HG03108 (cell line): ENCODE measurements around the gene AXL.
A peak's percentile ranks its signal among the peaks of the same experiment; 100 is the strongest.

Source experiments
- ATAC-seq: cut with Tn5 transposase; IDR thresholded peaks from one replicate; pipeline ENCODE4 v1.9.1; 2021; ENCODE audit warnings: moderate library complexity; ENCODE audit not compliant: unreplicated experiment

Gene AXL

DNA sequence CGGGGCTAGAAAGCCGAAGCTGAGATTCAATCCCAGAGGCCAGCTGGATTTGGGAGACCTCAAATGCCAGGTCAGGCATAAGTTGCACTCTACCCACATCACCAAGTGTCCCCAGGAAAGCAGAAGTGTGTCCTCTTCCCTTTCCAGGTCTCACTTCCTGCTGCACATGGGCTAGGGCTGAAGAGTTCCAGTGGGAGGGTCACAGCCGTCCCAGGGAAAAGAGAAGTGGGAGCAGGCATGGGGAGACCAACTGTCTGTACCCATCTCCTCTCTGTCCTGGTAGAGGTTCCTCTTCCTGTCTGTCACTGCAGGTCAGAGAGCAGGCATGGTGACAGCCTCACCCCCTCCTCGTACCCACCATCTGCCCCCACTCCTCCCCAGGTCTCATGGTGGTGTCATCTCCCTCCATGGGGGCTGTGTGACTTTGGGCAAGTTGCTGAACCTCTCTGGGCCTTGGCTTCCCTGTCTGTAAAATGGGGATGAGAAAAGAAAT is 14.8 kb downstream of the AXL start:
- no peak for ATAC-seq

DNA sequence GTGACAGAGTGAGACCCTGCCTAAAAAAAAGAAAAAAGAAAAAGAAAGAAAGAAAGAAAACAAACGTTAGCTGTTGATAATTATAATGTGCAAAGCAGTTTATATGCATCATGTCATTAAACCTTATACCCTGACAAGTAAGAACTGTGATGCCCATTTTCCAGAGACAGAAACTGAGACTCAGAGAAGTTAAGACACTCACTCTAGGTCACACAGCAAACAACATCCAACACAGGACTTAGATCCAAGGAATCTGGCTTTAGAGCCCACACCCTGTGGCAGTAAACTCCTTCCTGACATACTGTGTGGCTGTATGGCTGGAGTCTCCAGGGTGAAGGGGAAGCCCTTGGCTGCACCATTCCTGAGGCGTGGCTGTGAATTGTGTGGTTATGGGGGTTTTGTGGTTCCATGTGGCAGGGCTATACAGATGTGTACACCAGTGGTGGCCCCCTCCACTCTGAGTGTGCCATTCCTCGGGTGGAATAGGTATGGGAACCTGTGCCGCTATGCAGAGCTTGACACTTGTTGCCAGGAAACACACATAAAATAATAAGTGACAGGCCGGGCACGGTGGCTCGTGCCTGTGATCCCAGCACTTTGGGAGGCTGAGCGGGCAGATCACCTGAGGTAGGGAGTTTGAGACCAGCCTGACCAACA is 15.6 kb downstream of the AXL start:
- no peak for ATAC-seq

DNA sequence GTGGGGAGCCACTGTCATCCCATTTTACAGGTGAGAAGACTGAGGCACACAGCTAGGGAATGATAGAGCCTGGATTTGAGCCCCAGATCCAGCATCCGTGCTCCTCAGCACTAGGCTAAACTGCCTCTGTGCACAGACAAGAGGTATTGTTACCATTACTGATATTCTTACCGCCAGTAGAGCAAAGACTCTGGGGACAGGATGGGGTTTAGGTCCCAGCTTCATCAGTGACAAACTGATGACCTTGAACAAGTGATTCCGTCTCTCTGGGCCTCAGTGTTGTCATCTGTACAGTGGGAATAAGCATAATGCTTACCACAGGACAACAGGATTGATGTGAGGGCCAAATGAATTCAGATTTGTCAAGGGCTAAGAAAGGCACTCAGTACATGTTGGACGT is 16.5 kb downstream of the AXL start:
- no peak for ATAC-seq

DNA sequence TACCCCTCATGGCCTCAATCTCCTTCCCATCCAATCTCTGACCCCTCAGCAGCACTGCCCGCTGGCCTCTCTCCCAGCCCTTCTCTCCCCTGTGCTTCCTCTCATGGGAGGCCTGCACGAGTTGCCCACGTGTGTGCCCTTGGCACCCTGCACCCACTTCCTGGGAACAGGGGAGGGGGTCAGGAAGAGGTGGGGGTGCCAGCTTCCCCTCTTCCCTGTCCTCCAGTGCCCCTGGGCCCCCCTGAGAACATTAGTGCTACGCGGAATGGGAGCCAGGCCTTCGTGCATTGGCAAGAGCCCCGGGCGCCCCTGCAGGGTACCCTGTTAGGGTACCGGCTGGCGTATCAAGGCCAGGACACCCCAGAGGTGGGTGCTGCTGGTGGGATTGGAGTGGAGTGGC is 19.2 kb downstream of the AXL start:
- ATAC-seq = no peak

DNA sequence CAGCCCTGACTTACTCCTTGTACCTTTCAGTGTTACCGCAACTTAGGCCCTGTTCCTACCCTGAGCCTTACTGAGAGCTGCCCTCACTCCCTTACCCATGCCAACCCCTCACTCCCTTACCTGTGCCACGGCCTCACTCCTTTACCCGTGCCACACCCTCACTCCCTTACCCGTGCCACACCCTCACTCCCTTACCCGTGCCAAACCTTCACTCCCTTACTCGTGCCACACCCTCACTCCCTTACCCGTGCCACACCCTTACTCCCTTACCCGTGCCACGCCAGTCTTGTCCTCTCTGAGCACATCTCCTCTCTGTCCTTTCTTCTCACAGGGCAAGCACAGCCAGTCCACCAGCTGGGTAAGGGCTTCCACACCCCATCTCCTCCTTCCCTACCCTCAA is 20.3 kb downstream of the AXL start:
- ATAC-seq = no peak

DNA sequence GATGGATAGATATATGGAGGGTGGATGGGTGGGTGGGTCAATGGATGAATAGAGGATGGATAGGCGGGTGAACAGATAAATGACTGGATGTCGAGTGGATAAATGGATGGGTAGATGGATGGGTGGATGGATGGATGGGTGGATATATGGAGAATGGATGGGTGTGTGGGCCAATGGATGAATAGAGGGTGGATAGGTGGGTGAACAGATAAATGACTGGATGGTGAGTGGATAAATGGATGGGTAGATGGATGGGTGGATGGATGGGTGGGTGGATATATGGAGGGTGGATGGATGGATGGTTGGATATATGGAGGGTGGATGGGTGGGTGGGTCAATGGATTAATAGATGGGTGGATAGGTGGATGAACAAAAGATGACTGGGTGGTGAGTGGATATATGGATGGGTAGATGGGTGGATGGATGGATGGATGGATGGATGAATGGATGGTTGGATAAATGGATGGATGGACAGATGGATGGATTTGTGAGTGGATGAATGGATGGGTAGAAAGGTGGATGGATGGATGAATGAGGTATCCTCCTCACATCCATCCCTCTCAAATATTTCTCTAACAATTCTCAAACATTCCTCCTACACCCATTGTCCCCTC is 21.0 kb downstream of the AXL start:
- no peak for ATAC-seq

DNA sequence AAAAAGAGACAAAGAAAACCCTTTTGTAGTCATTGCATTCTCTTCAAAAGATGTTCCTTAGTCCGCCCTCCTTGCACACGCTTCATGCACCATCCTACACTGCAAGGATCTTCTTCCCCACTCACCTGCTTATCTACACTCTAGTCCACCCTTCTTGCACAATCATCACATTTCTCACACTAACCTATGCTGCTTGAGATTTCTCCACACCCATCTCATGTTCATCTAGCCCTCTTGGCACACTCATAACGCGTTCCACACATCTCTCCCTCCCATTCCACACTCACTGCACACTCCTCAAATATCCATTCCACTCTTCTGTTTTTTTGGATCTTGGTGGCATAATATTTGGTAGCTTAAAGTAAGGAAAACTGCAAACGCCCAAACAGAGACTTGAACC is 22.8 kb downstream of the AXL start:
- no peak for ATAC-seq

DNA sequence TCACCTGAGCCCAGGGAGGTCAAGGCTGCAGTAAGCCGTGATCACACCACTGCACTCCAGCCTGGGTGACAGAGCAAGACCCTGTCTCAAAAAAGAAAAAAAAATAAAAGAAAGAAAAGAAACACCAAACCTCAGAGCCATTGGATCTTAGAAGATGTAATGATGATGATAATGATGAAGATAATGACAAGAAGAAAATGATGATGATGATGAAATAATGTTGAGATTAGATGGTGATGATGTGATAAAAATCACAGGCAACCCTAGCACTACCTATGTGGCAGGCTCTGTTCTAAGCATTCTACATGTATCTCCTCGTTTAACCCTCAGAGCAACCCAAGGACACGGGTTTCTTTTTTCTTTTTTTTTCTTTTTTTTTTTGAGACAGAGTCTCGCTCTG is 25.1 kb downstream of the AXL start:
- ATAC-seq = no peak

DNA sequence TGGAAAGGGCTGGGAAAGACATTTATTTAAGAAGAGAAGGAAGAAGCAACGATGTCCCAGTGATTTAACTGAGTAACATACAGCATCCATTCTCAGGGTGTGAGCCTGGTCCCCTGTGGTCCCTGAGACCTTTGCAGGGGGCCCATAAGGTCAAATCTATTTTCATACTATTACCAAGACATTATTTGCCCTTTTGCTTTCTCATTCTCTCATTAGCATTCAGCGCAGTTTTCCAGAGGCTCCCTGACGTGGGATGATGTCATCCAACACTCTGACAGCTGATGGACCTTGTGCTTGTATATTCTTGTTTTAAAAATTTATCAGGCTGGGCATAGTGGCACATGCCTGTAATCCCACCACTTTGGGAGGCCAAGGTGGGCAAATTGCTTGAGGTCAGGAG is 26.8 kb downstream of the AXL start:
- ATAC-seq = no peak

DNA sequence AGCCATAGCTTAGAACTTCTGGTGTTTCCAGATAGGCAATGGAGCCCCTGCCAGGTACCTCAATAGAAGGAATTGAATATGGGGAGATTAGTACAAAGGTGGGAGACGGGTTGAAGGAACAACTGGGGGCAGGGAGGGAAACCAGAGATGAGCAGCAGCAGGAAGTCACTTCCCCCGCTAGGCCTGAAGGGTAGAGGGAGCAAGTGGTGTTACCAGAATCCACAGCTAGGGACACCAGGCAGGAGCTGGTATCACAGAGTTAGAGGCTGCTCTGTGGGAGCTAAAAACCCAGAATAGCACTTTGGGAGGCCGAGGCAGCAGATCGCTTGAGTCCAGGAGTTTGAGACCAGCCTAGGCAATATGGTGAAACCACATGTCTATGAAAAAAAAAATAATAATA is 29.9 kb downstream of the AXL start:
- no peak for ATAC-seq

DNA sequence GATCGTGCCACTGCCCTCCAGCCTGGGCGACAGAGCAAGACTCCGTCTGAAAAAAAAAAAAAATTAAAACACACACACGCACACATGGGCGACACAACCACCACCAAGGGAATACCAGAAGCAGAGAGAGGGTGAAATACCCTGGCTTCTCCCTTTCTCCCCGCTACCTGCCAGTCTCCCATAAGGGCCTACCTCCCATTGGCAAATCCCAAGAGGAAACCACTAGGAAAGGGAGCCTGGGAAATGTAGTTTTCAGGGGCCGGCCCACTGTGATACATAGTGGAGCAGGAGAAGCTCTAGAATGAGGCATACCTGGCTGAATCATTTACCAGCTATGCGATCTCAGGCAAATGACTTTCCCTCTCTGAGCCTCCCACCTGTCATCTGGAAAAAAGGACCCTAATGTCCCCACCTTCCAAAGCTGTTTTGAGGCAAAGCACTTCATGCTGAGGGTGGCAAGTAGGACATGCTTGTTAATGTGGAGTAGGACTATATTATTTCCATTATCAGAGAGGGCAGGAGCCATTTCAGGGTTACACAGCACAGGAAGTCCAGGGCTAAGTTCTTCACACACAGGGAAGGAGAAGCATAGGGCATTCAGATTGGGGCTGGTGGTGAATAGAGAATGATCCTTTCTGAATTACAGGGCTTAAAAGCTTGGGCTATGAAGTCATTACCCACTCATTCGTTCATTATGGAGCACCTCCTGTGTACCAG is 30.8 kb downstream of the AXL start:
- ATAC-seq = no peak

DNA sequence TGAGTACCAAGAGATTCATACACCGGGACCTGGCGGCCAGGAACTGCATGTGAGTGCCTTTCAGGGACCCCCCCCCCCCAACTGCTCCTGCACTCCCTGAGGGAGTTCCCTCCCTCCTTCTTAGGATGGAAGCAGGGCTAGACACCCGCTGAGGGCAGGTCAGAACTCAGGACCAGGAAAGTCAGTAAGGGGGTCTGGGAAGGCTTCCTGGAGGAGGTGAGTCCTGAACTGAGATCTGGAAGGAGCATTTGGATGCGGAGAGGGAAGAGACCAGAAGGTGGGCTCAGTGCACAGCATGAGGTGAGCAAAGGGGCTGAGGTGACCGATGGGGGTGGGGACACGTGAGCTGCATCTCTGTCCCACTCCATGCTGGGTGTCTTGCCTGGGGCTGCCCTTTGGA is 34.6 kb downstream of the AXL start:
- no peak for ATAC-seq

DNA sequence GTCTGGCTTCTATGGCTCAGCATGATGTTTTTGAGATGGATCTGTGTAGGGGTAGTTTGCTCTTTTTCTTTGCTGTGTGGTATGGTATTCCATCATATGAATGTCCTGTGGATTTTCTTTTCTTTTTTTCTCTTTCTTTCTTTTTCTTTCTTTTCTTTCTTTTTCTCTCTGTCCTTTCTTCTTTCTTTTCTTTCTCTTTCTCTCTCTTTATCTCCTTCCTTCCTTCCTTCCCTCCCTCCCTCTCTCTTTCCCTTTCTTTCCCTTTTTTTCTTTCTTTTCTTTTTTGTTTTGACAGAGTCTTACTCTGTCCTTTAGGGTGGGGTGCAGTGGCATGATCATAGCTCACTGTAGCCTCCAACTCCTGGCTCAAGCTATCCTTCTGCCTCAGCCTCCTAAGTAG is 36.1 kb downstream of the AXL start:
- no peak for ATAC-seq

DNA sequence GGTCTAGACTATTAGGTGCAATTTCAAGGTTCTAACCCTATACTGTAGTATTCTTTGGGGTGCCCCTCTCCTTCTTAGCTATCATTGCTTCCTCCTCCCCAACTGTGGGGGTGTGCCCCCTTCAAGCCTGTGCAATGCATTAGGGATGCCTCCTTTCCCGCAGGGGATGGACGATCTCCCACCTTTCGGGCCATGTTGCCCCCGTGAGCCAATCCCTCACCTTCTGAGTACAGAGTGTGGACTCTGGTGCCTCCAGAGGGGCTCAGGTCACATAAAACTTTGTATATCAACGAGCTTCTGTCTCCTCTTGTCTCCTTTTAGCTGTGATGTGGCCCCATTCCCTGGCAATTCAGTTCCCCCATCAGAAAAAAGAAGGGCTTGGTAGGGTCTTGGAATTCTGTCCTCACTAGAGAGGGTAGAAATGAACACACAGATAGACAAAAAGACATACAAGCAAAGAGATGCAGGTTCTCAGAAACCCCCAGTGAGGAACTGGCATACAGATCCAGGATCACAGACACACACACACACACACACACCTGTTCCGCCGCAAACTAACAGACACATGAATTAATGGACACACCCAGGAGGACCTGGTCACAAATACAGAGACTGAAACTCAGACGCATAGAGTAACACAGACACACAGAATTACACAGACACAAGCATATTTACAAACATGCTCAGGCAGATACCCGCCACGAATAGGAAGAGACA is 42.6 kb downstream of the AXL start:
- no peak for ATAC-seq

DNA sequence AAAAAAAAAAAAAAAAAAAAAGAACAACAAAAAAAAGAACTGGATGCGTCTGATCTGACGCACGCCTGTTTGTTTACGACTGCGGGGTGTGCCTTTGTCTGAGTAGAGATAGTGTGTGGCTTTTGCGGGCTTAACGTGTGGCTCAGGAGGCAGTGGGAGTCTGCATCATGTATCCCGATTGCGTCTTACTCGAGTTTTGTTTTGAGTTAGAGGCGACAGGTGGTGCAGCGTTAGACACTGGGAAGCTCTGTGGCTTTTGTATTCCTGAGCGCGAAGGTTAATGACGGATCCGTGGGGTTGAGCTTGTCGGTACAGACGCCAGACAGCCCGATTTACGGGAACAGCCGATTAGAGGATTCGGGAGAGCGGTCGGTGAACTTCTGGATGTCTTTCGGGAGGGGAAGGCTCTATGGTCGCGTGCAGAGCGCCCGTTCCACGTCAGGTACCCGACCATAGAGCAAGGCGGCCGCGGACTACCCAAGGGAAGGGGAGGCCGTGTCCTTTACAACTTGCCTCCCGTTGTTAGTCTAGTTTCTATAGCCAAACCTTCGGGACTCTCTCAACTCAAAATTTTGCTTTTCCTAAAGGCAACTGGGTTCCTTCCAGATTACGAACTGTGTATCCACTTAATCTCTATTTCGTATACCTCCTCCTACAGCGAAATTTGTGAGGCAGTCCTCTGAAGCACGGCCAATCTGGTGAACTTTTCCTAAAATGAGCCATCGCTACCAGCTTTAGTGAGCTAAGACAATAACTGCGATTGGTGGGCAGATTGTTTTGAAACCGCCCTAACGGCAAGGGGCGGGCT is 44.2 kb downstream of the AXL start:
- no peak for ATAC-seq

DNA sequence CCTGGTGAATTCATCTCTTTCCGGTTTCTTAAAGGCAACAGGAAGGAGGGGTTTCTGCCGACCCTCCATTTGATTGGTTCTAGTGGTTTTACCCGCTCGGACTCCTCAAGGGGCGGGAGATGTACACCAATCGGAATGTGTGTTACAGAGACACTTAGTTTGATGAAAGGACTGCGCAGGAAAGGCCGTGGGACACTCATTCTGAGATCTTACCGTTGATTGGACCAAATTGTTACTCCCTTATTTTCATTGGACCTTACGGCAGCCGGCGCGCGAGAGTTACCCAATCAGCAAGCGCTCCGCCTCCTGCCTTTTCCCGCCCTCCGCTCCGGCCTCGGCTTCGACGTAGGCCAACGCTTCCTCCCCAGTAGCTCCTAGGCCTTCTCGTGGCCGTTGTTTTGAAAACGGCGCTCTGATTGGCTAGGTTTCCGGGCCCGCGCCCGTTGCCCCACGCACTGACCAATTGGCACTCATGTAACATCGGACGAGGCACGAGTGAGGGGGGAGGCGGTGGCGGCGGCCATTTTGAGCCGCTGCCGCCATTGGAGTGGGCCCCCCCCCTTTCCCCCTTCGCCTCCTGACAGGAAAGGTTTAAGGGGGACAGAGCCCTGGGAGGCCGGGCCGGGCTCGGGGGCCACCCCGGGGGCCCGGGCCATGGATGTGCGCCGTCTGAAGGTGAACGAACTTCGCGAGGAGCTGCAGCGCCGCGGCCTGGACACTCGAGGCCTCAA is 45.0 kb downstream of the AXL start, which contains the start of gene HNRNPUL1:
TSS of gene HNRNPUL1 (plus strand) at position 523 of the 731 bp plus-strand sequence. CDS start at position 655, 132 bp downstream.
- peak; percentile 61 for ATAC-seq

DNA sequence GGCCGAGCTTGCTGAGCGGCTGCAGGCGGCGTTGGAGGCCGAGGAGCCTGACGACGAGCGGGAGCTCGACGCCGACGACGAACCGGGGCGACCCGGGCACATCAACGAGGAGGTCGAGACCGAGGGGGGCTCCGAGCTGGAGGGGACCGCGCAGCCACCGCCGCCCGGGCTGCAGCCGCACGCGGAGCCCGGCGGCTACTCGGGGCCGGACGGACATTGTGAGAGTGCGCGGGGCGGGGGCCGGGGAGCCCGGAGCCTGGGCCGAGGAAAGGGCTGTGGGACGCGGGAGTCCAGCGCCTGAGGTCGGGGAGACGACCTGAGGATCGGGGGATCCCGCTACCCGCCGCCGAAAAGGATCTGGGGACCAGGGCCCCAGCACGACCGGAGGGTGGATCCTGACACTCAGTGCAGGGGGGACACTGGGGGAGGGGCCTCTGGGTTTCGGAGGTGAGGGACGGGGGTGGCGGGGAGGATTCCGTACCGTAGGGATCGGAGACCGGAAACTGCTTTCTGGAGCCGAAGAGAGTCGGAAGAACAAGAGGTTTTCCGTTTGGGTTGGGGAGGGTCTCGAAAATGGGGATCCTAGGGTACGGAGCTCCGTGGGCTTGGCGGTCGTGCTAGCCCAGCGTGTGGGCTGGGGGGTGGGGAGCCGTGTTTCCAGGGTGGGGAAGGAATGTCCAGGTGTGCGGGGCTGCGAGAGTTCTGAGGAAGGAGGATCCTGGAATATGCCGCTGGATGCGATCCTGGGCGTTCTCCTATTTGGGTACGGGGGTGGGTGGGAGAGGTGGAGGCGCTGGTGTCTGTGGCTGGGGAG is 45.8 kb downstream of the AXL start:
- ATAC-seq = no peak

DNA sequence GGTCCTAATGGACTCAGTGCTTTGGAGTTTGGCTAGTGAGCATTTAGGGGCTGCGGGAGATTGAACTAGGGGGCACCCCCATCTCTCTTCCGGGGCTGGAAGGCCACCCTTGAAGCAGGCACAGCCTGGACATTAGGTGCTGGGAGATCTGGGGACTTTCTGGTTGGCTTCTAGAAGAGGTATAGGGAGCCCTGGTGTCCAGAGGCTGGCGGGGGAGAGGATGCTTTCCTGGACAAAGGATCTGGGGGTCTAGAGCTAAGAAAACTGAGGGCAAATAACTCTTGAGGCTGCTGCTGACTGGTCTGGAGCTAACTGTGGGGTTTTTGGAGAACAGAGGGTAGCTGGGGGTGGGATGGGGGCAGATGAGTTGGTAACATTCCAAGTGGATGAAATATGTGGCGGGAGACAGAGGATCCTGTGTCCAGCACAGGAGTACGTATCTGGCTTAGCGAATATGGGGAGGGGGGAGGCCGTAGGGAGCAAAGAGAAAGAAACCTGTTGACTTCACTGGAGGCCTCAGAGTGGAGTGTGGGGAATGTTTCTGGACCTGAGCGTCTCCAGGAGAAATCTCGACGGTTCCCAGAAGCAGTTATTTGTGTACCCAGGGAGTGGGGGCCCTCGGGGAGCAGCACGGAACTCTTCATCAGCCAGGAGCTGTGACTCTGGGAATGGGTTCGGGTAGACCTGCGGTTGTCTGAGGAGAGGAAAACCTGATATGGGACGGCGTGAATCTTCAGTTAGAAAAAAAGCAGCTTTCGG is 46.6 kb downstream of the AXL start:
- ATAC-seq = no peak
